Measurements from ENCODE around the gene CSGALNACT2.
"Not testable (repeated sequence)": the region's sequence is repeated elsewhere in the genome, so short reads cannot be mapped to it uniquely, and the experiment has no call there.

The CSGALNACT2 gene

DNA sequence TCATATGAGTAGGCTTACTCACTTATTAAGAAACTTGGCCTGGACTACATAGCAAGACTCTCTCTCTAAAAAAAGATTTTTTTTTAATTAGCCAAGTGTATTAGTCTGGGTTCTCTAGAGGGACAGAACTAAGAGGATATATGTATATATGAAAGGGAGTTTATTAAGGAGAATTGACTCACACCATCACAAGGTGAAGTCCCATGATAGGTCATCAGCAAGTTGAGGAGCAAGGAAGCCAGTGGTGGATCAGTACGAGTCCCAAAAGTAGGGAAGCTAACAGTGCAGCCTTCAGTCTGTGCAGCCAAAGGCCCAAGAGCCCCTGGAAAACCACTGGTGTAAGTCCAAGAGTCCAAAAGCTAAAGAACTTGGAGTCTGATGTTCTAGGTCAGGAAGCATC lies 7.7 kb downstream of the CSGALNACT2 start:
- not testable (repeated sequence) for DNase-seq

DNA sequence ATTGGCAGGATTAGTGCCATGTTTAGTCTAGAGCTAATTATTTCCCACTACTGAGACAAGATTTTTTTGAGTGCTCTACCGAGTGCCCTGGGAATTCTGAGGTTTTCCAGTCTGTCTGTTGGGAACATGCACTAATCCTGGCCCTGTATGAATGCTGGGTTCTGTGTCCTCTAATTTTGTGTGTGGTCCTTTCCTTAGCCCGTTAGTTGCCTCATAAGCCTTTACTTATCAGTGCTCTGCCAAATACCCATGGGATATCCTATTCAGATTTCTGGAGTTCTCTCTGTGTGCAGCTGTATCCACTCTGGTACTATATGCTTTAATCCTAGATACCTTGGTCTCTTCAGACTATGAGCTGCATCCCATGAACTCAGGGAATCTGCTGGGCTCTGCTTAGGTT lies 13.1 kb downstream of the CSGALNACT2 start:
- no peak for DNase-seq

DNA sequence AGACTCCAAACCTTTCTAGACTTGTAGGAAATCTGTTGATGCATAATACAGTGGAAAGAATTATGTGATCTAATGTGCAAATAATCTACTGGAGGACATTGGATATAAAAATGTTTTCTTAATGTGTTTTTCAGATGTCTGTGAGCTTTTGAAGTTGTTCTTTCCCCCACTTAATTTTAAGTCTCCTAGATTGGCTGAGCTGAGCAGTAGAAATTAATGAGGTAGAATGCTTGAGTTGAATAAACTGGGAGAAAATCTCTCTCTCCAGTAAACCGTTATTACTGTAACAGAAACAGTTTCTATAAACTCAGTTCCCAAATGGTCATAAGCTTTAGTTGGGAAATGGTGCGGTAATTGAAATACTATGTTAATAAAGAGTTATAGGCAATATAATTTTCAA lies 15.7 kb downstream of the CSGALNACT2 start:
- DNase-seq, result no peak

DNA sequence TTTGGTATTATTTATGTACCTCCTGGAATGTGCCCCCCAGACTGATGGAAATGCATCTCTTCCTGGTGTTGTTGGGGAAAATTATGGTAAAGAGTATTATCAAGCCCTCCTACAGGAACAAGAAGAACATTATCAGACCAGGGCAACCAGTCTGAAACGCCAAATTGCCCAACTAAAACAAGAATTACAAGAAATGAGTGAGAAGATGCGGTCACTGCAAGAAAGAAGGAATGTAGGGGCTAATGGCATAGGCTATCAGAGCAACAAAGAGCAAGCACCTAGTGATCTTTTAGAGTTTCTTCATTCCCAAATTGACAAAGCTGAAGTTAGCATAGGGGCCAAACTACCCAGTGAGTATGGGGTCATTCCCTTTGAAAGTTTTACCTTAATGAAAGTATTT lies 17.0 kb downstream of the CSGALNACT2 start:
- no peak for DNase-seq

DNA sequence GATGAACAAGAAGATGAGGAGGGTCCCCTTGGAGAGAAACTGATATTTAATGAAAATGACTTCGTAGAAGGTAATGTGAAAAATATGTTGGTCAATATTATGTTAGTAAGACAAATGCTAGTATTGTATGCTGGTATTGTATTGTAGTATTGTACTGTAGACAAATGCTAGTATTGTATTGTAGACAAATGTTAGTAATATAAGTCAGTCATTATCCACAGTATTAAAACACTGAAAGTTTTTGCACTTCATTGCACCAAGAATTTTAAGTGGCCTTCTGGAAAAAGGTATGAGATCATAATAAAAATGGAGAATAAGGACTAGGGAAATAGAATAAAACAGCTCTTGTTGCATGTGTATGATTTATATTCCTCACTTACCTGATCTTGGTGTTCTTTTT lies 17.5 kb downstream of the CSGALNACT2 start:
- DNase-seq, result no peak

DNA sequence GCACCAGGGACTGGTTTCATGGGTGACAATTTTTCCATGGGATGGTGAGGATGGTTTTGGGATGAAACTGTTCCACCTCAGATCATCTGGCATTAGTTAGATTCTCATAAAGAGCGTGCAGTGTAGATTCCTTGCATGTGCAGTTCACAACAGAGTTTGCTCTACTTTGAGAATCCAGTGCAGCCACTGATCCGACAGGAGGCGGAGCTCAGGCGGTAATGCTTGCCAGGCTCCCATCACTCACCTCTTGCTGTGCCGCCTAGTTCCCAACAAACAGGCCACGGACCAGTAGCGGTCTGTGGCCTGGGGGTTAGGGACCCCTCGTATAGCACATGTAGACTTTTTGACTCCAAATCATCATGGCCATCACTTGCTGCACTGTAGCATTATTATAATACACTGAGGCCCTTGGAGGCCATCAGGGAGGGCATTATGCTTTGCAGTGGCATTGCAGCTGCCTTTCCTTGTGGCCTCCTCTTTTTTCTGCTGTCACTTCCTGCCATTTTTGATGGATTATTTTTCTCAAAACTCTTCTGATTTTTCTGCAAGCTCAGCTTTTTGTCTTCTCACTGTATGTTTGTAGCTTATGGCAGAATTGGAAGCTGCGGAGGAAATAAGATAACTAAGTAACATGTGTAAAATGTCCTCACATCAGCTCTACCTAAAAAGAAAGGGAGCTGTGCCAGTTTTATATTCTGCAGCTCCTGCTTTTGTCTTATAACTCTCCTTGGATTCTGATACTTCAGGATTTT lies 18.5 kb downstream of the CSGALNACT2 start:
- DNase-seq, result no peak

DNA sequence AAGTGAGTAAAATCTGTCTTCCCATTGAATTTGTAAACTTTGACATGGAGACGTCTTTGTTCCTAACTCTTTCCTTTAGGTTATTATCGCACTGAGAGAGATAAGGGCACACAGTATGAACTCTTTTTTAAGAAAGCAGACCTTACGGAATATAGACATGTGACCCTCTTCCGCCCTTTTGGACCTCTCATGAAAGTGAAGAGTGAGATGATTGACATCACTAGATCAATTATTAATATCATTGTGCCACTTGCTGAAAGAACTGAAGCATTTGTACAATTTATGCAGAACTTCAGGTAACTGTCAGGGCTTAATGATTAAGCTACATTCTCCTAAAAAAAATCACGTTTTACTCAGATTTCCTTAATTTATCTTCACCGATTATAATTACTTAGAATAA lies 20.4 kb downstream of the CSGALNACT2 start:
- no peak for DNase-seq

DNA sequence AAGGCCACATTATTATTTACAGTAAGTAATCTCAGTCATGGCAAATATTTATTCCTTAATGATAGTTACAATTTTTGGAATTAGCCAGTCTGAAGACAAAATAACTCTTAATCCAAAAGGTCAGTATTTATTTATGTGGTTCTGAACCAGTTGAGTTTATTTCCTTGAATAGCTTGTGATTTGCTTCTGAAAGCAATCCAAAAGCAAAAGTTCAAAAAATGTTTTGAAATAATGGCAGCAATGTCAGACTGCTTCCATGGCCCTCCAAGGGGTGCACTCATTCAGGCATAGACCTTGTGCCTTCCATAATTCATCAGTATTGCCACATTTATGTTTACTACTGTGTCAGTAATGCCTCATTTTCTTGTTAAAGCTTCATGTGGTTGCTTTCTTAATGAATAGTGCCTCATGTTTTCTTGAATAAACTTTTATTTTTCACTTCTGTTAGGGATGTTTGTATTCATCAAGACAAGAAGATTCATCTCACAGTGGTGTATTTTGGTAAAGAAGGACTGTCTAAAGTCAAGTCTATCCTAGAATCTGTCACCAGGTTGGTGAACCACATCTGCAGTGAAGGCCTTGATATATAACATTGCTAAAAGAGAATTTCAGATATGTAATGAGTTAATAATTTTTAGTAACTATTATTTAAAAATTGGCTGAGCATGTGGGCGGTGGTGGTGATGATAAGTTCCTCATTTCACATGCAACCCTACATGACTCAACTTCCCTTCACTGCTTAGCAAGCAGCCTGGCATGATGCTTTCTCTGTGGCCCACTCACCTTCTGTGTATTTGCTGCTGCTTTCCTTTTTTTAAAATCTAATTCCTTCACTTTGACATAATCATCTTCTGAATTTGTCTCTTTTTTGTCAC lies 22.0 kb downstream of the CSGALNACT2 start:
- DNase-seq, result no peak

DNA sequence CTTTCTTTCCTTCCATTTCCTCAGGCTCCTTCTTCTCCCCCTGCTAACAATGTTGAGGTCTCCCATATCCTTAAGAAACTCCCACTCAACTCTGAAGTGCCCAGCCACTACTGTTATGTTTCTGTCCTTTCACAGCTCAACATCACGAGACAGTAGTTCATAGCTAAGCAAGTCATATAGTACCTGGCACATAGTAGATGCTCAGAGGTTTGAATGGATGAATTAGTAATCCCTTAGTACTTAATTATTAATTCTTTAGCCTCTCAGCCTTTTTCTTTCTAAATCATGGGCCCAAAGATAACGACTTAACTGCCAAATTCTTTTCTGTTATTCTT lies 22.6 kb downstream of the CSGALNACT2 start:
- DNase-seq, result no peak

DNA sequence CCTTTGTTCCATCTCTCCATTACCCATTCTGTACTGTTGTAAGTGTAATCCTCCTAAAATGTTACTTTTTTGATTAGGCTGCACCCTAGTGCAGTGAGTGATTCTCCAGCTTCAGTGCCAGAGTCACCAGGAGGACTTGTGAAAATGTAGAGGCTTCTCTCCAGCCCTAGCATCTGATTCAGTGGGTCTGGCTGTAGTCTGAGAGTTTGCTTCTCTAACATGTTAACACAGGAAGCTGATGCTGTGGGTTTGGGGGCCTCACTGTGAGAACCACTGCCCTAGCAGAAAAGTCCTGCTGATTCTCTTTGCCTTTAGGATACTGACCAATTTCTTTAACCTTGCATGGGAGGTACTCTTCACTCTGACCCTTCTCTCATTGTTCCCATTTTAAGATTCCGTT lies 24.4 kb downstream of the CSGALNACT2 start:
- no peak for DNase-seq

DNA sequence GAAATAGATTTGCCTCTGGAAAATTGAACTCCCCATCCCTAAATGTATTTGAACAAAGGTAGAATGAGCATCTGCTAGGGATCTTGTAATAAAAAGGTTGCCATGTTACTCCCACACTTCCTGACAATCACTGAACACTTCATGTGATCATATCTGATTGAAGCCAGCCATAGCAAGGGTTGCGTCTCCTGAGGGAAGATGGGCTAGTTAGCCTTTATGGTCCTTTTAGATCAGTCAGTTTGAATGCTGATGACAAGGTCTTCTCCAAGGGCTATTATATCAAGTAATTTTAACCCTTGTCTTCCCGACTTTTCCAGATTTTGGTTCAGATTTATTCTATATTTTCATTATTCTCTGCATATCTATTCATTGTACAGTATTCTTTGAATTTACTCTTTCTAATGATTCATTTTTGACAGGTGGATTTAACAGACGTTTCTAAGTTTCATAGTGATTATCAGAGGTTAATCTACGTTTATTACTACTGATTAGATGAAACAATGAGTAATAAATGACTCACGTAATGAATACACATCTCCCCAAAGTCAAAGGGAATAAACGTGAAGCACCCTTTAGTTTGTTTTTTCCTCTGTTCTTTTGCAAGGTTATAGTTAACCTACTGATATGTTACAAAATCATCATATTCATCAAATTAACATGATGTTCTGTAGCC lies 28.1 kb downstream of the CSGALNACT2 start:
- no peak for DNase-seq

DNA sequence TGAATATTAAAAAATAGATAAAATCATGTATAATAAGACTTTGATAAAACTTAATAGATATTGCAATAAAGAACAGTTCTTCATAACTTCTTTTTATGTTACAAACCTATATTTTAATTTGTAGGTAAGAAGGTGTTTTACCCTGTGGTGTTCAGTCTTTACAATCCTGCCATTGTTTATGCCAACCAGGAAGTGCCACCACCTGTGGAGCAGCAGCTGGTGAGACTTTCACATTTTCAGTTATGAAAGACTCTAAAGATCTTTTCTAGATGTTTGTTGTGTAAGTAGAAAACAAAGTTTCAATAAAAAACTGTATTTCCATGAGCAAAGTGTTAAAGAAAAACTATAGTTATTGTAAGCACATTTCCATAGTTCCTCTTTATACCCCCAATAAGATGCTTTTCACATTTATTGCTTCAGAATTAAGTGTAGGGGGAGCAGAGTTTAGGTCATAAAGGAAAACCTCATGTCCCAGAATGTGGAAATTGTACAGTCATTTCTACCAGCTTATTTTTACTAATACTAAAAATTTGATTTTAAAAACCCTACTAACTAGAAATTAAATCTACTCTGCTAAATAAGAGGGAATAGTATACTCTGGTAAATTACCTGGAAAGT lies 28.7 kb downstream of the CSGALNACT2 start:
- DNase-seq, result no peak

DNA sequence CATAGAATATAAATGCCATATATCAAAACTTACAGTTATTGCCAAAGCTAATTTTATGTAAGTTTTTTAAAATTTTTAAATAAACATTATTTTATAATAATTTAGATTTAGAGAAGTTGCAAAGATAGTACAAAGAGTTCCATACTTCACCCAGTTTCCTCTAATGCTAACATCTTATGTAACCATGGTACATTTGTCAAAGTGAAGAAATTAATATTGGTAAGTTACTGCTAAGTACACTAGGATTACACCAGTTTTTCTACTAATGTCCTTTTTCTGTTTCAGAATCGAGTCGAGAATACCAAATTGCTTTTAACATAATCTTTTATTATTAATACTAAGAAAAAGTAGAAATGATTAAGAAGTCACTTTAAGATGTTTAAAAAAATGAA lies 29.2 kb downstream of the CSGALNACT2 start:
- no peak for DNase-seq

DNA sequence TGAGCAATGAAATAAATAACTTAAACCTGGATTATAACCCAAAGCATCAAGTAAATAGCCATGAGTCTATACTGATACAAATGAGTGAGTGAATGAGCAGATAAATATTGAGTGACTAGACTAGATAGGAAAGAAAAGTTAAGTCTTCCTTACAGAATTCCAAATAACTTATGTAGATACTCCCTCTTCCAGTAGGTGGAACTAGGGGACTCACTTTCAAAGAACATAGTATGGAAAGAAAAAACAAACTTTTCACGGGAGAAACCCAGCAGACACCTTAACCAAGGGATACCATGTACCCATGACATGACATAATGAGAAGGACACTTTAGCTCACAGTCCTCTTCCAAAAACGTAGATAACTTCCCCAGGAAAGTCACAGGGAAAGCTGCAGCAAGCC lies 32.2 kb downstream of the CSGALNACT2 start:
- no peak for DNase-seq

DNA sequence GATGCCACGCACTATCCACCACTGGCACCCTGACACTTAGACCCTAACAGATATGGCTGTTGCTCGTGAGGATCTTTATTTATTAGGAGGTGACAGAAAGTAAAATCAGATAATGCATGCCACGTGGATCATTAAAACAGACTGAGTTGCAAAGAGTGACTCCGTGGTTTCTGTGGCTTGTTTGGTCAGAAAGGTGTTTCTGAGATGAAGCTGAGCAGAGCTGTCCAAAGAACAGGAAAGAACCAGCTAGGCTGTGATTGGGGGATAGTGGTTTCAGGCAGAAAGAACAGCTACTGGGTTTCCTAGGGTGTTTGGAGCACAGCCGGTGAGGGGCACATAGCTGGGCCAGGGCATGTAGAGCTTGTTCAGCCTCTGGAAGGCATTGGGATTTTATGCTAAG lies 34.4 kb downstream of the CSGALNACT2 start:
- no peak for DNase-seq

DNA sequence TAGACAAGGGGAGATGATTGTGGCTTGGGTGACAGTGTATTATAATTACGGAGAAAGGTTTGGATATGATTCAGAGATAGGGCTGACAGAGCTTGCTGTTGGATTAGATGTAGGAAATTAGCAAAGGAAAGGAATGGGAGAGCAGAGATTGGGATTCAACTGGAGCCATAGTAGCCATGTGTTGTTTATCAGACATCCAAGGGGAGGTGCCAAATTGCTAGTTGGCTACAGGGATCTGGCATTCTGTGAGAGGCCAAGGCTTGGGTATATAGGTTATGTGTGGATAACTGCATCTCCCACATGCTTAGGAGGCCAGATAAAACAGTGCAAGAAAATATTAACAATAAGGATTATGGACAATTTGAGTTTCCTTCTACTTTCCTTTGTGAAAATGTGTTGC lies 34.9 kb downstream of the CSGALNACT2 start:
- no peak for DNase-seq

DNA sequence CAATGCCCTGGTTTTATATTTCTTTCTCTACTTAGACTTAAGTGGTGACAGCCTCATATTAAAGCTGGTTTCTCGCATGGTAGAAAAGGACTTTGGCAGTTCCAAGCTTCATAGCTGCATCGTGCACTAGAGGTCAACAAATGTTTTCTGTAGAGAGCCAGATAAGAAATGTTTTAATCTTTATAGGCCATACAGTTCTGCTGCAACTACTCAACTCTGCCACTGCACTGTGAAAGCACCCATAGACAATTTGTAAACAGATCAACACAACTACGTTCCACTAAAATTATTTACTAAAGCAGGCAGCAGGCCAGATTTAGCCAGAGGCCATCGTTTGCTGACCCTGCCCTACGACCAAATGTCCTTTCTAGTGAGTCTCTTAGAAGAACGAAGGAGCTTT lies 36.7 kb downstream of the CSGALNACT2 start:
- no peak for DNase-seq

DNA sequence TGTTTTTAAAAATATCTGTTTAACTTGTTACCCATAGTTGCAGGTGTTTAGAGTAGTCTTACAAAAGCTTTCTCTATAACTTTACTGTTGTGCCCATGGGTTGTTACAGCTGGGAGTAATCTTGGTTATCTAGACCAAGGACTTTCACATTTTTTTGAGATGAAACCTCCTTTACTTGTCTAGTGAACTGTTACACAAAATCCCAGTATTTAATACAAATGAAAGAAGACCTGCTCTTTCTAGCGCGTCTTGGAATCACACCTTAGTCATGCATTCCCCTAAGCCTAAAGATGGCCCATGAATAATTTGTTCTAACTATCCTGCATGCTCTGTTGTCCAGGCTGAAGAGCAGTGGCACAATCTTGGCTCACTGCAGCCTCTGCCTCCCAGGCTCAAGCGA lies 38.0 kb downstream of the CSGALNACT2 start:
- DNase-seq, result no peak

DNA sequence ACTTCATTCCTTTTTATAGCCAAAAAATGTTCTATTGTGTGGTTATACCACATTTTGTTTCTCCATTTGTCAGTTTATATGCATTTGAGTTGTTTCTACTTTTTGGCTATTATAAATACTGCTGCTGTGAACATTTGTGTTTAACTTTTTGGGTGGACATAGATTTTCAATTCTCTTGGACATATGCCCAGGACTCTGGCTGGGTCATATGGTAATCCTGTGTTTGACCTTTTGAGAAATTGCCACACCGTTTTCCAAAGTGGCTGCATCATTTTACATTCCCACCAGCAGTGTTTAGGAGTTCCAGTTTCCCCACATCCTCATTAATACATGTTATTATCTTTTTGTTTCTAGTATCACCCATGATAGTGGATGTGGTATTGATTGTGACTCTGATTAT lies 39.4 kb downstream of the CSGALNACT2 start:
- no peak for DNase-seq

DNA sequence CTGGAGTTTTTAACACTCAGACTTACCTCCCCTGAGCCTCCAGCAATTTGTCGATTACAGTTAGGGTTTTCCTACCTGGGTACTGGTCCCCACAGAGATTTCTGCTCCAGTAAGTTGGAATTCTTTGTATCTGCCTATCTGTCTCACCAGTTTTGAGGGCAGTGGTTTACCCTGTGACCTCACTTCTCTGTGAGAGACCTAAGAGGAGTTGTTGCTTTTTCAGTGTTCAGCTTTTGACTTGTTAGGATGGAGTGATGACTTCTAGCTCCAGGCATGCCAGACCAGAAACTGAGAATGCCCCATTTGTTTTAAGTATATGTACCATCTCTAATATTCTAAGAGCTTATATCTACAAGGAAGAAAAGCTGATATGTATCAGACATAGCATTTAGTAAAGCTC lies 42.9 kb downstream of the CSGALNACT2 start:
- DNase-seq, result no peak

DNA sequence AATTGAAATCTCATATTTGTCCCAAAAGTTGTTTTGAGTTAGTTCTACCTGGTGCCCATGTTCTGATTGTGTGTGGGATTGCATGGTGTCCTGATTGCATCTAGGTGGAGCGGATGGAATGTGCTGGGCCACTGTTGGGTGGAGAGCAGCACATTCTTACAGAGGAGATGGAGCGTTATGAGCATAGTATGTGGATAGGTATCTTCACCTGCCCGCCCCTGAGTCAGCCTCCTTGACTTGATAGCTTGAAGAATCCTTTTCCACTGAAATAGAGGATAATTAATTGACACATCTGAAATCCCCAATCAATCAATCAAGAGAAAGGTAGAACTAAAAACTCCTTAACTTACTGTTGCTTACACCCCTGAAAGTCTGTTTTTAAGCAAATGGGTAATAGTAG lies 45.5 kb downstream of the CSGALNACT2 start:
- DNase-seq, result not testable (repeated sequence)

DNA sequence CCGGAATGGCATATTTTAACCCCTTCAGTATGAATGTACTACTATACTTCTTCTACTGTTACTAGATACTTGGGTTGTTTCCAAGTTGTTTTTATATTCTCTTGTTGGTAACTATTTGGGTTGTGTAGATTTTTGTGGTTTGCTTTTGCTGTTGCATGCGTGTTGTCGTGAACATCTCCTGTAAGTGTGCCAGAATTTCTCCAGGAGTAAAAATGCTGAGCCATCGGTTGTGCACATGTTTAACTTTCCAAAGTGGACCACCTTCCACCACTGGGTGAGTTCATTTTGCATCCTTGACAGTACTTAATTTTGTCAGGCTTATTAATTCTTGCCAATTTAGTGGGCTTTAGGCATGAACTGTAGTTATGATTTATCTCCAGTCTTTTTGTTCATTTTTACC lies 47.9 kb downstream of the CSGALNACT2 start:
- DNase-seq, result no peak

DNA sequence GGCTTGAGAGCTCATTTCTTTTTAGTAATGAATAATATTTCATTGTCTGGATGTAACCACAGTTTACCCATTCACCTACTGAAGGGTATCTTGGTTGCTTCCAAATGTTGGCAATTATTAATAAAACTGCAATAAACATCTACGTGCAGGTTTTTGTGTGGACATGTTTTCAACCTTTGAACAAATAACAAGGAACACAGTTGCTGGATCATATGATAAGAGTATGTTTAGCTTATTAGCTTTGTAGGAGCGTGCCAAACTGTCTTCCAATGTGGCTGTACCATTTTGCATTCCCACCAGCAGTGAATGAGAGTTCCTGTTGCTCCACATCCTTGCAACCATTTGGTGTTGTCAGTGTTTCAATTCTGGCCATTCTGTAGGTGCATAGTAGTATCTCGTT lies 49.0 kb downstream of the CSGALNACT2 start:
- no peak for DNase-seq

DNA sequence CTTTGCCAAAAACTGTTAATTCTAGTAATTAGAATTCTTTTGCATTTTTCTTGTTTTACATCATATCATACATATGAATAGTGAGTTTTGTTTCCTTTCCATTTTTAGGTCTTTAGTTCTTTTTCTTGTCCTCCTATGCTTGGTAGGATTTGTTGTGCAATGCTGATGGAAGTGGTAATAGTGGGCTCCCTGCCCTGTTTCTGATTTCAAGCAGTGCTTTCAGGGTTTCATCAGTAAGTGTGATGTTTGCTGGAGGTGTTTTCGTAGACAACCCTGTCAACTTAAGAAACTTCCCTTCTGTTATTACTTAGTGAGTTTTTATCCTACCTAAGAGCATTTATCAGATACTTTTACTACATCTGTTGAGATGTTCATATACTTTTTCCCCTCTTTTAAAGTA lies 50.5 kb downstream of the CSGALNACT2 start:
- no peak for DNase-seq

Data from KG1 (cell line).